ENCODE data around the gene ADRA2A. TPM values are rescaled to one million over a fixed set of nuclear protein-coding genes. Genes with fewer than 3 reads are reported as not detected.

ADRA2A gene
- total and polyA plus RNA-seq, 10 of the 15 experiments (the other 5 are each of a cell fraction or from before 2014, with no cell fraction given) = 0.08 TPM; not detected in 9

GRCh38 chr10:111100198-111100597 is 23.4 kb downstream of the ADRA2A start:
- BruUV-seq (replicated peaks) = no TSS peak
- Histone ChIP-seq H3K4me3 (no peak overlapping the region), H3K9ac (ENCODE audit: control insufficient read depth, insufficient read depth, low read length) (no peak overlapping the region), H3K4me2 (ENCODE audit: control insufficient read depth, insufficient read depth) (no peak overlapping the region), H3K9me3 (replicated peaks; ENCODE audit: control insufficient read depth, insufficient read depth, low read length) (no peaks in the 10 kb centered on the region), H3K27me3 (replicated peaks in 1 of 2; ENCODE audit: control insufficient read depth in 2 of 2, insufficient read depth in 2 of 2, low read length in 1 of 2) (peaks cover 0 to 1% of the 10 kb centered on the region in 2 experiments; a peak in 1 of 4 replicates), H3K36me3 (ENCODE audit: control insufficient read depth in 2 of 2, insufficient read depth in 2 of 2, low read length in 1 of 2) (no peaks in the 10 kb centered on the region), H4K20me1 (ENCODE audit: control insufficient read depth, insufficient read depth) (no peaks in the 10 kb centered on the region), H3K27ac (ENCODE audit: control insufficient read depth, insufficient read depth) (no peak overlapping the region), H2AFZ (ENCODE audit: control insufficient read depth, low read depth, low read length) (no peak overlapping the region), H3K79me2 (ENCODE audit: control insufficient read depth, insufficient read depth, low read length) (no peaks in the 10 kb centered on the region), H3K4me1 (ENCODE audit: control insufficient read depth, insufficient read depth, low read length) (no peaks in the 10 kb centered on the region)
- intact Hi-C loops (cut with micrococcal nuclease; ENCODE audit: unreplicated experiment) = no loop called here
- TF ChIP-seq, protein P1, sequence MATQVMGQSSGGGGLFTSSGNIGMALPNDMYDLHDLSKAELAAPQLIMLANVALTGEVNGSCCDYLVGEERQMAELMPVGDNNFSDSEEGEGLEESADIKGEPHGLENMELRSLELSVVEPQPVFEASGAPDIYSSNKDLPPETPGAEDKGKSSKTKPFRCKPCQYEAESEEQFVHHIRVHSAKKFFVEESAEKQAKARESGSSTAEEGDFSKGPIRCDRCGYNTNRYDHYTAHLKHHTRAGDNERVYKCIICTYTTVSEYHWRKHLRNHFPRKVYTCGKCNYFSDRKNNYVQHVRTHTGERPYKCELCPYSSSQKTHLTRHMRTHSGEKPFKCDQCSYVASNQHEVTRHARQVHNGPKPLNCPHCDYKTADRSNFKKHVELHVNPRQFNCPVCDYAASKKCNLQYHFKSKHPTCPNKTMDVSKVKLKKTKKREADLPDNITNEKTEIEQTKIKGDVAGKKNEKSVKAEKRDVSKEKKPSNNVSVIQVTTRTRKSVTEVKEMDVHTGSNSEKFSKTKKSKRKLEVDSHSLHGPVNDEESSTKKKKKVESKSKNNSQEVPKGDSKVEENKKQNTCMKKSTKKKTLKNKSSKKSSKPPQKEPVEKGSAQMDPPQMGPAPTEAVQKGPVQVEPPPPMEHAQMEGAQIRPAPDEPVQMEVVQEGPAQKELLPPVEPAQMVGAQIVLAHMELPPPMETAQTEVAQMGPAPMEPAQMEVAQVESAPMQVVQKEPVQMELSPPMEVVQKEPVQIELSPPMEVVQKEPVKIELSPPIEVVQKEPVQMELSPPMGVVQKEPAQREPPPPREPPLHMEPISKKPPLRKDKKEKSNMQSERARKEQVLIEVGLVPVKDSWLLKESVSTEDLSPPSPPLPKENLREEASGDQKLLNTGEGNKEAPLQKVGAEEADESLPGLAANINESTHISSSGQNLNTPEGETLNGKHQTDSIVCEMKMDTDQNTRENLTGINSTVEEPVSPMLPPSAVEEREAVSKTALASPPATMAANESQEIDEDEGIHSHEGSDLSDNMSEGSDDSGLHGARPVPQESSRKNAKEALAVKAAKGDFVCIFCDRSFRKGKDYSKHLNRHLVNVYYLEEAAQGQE (IDR thresholded peaks at IDR 0.05; ENCODE audit: low read depth, low read length) = no peak
- no peak for TF ChIP-seq EZH2 (IDR thresholded peaks at IDR 0.05; ENCODE audit: borderline replicate concordance, control insufficient read depth, low read depth, low read length)
- no peak for TF ChIP-seq RCOR1 (conservative IDR thresholded peaks at IDR 0.05; ENCODE audit: low read depth, low read length)
- no peak for TF ChIP-seq SUZ12 (IDR thresholded peaks at IDR 0.05; ENCODE audit: unreplicated experiment)
- no peak for TF ChIP-seq TARDBP (IDR thresholded peaks at IDR 0.05; ENCODE audit: borderline replicate concordance)
- no peak for TF ChIP-seq ATF7 (IDR thresholded peaks at IDR 0.05; ENCODE audit: low read depth)
- TF ChIP-seq, protein P2, sequence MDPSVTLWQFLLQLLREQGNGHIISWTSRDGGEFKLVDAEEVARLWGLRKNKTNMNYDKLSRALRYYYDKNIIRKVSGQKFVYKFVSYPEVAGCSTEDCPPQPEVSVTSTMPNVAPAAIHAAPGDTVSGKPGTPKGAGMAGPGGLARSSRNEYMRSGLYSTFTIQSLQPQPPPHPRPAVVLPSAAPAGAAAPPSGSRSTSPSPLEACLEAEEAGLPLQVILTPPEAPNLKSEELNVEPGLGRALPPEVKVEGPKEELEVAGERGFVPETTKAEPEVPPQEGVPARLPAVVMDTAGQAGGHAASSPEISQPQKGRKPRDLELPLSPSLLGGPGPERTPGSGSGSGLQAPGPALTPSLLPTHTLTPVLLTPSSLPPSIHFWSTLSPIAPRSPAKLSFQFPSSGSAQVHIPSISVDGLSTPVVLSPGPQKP (IDR thresholded peaks at IDR 0.05; ENCODE audit: low read depth, low read length) = no peak
- TF ChIP-seq EGR1 (IDR thresholded peaks at IDR 0.05; ENCODE audit: borderline replicate concordance in 1 of 2, low read depth in 2 of 2, low read length in 2 of 2) = no peak
- POLR2A ChIA-PET = no interaction called here
- SMC1A ChIA-PET (ENCODE audit: uncharacterized antibody, unreplicated experiment) = interaction anchor here (1.2 kb wide), 1 partner anchor 10 kb away, joined by 3 read pairs; no protein-coding TSS in a partner anchor
- in situ Hi-C loops (cut with MboI) = no loop called here
- FAIRE-seq (no peak), DNase-seq (ENCODE audit: low read depth, low spot score) (no peak), ATAC-seq (no peak)
- CTCF ChIA-PET = no interaction called here
- 8% methylated on average over 5 of the region's 5 CpGs for WGBS (ENCODE audit: insufficient coverage, insufficient replicate concordance, low lambda C conversion rate, missing lambda C conversion rate)
- RAD21 ChIA-PET (ENCODE audit: unreplicated experiment) = no interaction called here

All from GM12878 (cell line).